OCI-LY1 (cell line): ENCODE results near the gene PSMD3.

Experiments
- EZH2 ChIP-seq: fragments of 200-600 bp; sonication (generic), shearing (Covaris generic); IDR thresholded peaks from 2 replicates; pipeline ENCODE4 v1.8.0; 2017; ENCODE audit warnings: borderline replicate concordance, mixed run types, mild to moderate bottlenecking, antibody characterized with exemption, low read length, moderate library complexity, mixed read lengths
- TF ChIP-seq, protein P1 (sequence below): fragments of 200-600 bp; sonication (generic), shearing (Covaris generic); IDR thresholded peaks from 2 replicates; pipeline ENCODE4 v1.5.1; 2017; ENCODE audit warnings: mild to moderate bottlenecking, antibody characterized with exemption, low read length, moderate library complexity, mixed read lengths

DNA sequence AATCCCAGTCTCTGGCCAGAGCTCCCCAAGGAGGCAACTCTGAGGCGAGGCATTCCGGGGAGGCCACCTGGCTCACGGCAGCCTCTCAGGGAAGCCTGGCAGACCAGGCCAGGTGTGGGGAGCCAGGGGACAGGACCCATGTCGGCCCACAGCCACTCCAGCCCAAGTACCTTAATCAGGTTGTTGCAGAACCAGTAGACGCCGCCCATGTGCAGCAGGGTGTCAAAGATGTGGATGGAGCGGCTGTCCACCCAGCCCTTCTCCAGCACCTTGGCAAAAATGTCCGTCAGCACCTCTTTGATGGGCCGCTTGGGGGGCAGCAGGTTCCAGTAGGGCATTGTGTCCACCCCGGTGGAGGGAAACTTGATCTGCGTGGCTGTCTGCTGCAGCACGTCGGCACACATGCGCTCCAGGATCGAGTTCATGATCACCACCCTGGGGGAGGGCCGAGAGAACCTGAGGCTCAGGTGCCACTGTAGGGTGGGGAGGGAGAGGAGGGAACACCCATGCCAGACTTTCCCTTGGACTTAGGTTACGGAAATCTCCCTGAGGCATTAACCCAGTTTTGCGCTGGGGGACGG, 42.4 kb downstream of the PSMD3 start:
- TF ChIP-seq, protein P1, sequence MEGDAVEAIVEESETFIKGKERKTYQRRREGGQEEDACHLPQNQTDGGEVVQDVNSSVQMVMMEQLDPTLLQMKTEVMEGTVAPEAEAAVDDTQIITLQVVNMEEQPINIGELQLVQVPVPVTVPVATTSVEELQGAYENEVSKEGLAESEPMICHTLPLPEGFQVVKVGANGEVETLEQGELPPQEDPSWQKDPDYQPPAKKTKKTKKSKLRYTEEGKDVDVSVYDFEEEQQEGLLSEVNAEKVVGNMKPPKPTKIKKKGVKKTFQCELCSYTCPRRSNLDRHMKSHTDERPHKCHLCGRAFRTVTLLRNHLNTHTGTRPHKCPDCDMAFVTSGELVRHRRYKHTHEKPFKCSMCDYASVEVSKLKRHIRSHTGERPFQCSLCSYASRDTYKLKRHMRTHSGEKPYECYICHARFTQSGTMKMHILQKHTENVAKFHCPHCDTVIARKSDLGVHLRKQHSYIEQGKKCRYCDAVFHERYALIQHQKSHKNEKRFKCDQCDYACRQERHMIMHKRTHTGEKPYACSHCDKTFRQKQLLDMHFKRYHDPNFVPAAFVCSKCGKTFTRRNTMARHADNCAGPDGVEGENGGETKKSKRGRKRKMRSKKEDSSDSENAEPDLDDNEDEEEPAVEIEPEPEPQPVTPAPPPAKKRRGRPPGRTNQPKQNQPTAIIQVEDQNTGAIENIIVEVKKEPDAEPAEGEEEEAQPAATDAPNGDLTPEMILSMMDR = no peak
- TF ChIP-seq EZH2 = no peak
